A673 (cell line): ENCODE measurements around the gene TGM2. TPM values are rescaled to one million over a fixed set of nuclear protein-coding genes. Genes with fewer than 3 reads are reported as not detected.

Experiments used
- BruUV-seq: library from RNA; stranded (reverse); fragments of 400-500 nt; replicated peaks from 2 replicates; lab custom pipeline; 2021; lab: Mats Ljungman, UMichigan
- CTCF ChIA-PET: fragments of 300-600 bp; sonication (Branson Sonifier 250); formaldehyde crosslinking; loops from one replicate; lab custom pipeline; 2022; ENCODE audit warnings: antibody characterized with exemption; lab: Charles Lee
- POLR2A ChIA-PET: fragments of 300-600 bp; sonication (Branson Sonifier 250); formaldehyde crosslinking; loops from one replicate; lab custom pipeline; 2022; ENCODE audit warnings: antibody characterized with exemption; ENCODE audit not compliant: low non-redundant PET; lab: Charles Lee
- DNase-seq: peaks from one replicate; pipeline ENCODE4 v3.0.0-alpha.2; 2015; ENCODE audit warnings: low spot score
- H3K27ac ChIP-seq: fragments of 200-600 bp; sonication (generic); 2 replicates; pipeline ENCODE4 v1.5.1; 2016; ENCODE audit warnings: mixed run types, low read depth, mild to moderate bottlenecking, mixed read lengths, antibody characterized with exemption, low read length; ENCODE audit not compliant: poor library complexity, severe bottlenecking
- H3K27me3 ChIP-seq: fragments of 200-600 bp; sonication (generic); replicated peaks from 2 replicates; pipeline ENCODE4 v1.6.1; 2017; ENCODE audit warnings: mixed run types, low read depth, mild to moderate bottlenecking, mixed read lengths, antibody characterized with exemption, low read length; ENCODE audit not compliant: insufficient read depth, poor library complexity
- H3K36me3 ChIP-seq: fragments of 200-600 bp; sonication (generic); 2 replicates; pipeline ENCODE4 v1.6.1; 2016; ENCODE audit warnings: mixed run types, mild to moderate bottlenecking, mixed read lengths, antibody characterized with exemption, low read length; ENCODE audit not compliant: insufficient read depth, poor library complexity, severe bottlenecking
- H3K4me1 ChIP-seq: fragments of 200-600 bp; sonication (generic); 2 replicates; pipeline ENCODE4 v1.6.1; 2017; ENCODE audit warnings: mixed run types, mild to moderate bottlenecking, mixed read lengths, antibody characterized with exemption, low read length; ENCODE audit not compliant: insufficient read depth, poor library complexity, severe bottlenecking
- H3K4me3 ChIP-seq: fragments of 200-600 bp; sonication (generic); 2 replicates; pipeline ENCODE4 v1.5.1; 2016; ENCODE audit warnings: low read depth, mixed run types, mild to moderate bottlenecking, mixed read lengths, low read length; ENCODE audit not compliant: poor library complexity, severe bottlenecking
- H3K9me3 ChIP-seq: fragments of 200-600 bp; sonication (generic); 2 replicates; pipeline ENCODE4 v1.6.1; 2016; ENCODE audit warnings: mixed run types, low read depth, mild to moderate bottlenecking, mixed read lengths, antibody characterized with exemption, low read length; ENCODE audit not compliant: poor library complexity, severe bottlenecking
- EZH2 ChIP-seq: fragments of 200-600 bp; sonication (generic); IDR thresholded peaks from 2 replicates; pipeline ENCODE4 v1.6.1; 2017; ENCODE audit warnings: borderline replicate concordance, low read depth, mild to moderate bottlenecking, mixed read lengths, antibody characterized with exemption, low read length; ENCODE audit not compliant: poor library complexity, severe bottlenecking
- intact Hi-C: fragments of 100-400 bp; cut with micrococcal nuclease; formaldehyde crosslinking; loops from one replicate; pipeline ENCODE4 v1.10.0; 2022; ENCODE audit not compliant: unreplicated experiment
- total RNA-seq: library from RNA; stranded (reverse); gene quantifications from 2 replicates; pipeline ENCODE4 v1.2.3, GENCODE V29; 2021
- TF ChIP-seq, protein P1 (sequence below): fragments of 300-800, 200-600 bp; sonication (generic); conservative IDR thresholded peaks from 2 replicates; pipeline ENCODE4 v1.5.1; 2017; ENCODE audit warnings: low read depth, mild to moderate bottlenecking, antibody characterized with exemption, low read length, moderate library complexity, mixed read lengths

TGM2 gene
- total RNA-seq, 1 experiment from 2014 or later, result 0.43 TPM

DNA sequence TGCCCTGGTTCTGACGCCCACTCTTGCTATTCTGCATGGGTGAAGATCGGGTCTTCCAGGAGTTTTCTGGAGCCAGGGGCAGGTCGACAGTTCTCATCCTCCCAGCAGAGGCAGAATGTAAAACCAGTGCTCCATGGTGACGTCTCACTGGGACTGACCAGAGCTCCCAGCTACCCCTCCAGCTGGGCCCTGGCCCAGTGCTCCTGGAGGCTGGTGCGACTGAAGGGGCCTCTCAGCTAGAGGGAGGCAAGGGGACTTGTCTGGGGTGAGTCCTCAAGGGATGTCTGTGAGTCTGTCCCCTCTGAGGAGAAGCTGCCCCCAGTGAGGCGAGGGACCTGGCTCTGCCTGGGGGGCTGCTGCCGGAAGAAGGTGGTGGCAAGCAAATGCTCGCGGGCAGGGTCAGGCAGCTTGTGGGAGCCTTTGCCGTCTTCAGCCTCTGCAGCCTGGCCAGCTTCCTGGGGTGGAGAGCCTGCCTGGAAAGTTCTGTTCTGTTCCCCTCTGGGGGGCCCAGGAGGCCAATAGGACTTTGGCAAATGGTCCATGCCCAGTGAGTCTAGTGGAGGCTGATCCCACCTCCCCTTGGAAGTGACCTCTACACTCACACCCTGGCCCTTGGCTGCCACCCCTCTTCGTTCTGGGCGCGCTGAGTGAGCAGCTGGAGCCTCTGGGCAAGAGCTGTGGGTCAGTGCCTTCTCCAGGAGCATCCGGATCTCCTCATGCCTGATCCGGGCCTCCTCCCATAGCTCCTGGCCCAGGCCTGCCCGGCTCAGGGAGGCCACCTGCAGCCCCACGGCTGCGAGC, 47.9 kb upstream of the TGM2 start:
- no TSS peak for BruUV-seq

DNA sequence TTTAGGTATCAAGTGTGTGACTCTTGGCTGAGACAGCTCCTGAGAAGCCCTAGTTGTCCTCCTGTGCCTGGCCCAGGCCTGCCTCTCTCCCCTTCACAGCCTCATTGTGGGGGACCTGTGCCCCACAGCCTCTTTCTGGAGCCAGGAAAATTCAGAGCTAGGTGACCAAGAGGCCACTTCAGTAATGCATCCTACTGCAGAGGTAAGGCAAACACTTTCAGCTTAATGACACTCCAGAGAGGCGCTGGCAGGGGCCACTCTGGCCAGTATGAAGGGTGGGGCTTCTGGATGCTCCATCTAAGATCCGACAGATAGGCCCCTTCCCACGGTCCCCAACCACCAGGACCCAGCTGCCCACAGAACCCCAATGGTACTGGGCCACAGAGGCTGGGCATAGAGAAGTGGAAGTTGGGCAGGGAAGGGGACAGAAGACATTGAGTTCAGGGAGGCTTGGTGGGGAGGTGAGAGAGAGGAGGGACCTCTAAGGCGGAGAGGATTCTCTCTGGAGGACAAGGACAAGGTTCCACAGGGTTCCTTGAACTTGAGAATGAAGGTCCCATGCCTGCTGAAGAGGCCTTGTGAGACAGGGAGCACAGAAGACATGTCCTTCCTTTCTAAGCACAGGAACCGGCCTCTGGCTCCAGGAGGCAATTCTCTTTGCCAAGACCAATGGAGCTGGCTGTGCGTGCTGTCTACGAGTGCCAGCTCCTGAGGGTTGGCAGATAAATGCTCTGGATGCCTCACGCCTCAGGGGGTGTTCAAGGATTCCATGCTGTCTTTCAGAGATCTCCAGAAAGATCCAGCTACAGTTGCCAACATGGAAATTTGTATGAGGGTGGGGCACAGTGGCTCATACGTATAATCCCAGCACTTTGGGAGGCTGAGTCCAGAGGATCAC, 46.4 kb upstream of the TGM2 start:
- TF ChIP-seq EZH2, result no peak
- TF ChIP-seq, protein P1, sequence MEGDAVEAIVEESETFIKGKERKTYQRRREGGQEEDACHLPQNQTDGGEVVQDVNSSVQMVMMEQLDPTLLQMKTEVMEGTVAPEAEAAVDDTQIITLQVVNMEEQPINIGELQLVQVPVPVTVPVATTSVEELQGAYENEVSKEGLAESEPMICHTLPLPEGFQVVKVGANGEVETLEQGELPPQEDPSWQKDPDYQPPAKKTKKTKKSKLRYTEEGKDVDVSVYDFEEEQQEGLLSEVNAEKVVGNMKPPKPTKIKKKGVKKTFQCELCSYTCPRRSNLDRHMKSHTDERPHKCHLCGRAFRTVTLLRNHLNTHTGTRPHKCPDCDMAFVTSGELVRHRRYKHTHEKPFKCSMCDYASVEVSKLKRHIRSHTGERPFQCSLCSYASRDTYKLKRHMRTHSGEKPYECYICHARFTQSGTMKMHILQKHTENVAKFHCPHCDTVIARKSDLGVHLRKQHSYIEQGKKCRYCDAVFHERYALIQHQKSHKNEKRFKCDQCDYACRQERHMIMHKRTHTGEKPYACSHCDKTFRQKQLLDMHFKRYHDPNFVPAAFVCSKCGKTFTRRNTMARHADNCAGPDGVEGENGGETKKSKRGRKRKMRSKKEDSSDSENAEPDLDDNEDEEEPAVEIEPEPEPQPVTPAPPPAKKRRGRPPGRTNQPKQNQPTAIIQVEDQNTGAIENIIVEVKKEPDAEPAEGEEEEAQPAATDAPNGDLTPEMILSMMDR, result no peak
- no peak overlapping the region for H3K4me3 ChIP-seq
- H3K27me3 ChIP-seq, result peaks cover 3% of the 10 kb centered on the region
- H3K9me3 ChIP-seq, result no peaks in the 10 kb centered on the region
- DNase-seq, result no peak
- CTCF ChIA-PET, result interaction anchor here (1.1 kb wide), 1 partner anchor 10 kb away, joined by 4 read pairs; no protein-coding TSS in a partner anchor
- H3K4me1 ChIP-seq, result no peaks in the 10 kb centered on the region
- no TSS peak for BruUV-seq
- POLR2A ChIA-PET, result no interaction called here
- intact Hi-C loops, result no loop called here
- no peaks in the 10 kb centered on the region for H3K36me3 ChIP-seq
- H3K27ac ChIP-seq, result no peak overlapping the region

More for the DNA sequence above, 47.9 kb upstream of the TGM2 start:
- TF ChIP-seq, protein P1, result no peak
- TF ChIP-seq EZH2, result no peak
- ChIA-PET CTCF (no interaction called here), POLR2A (no interaction called here)
- Histone ChIP-seq H3K4me1 (no peaks in the 10 kb centered on the region), H3K36me3 (no peaks in the 10 kb centered on the region), H3K4me3 (no peak overlapping the region), H3K9me3 (no peaks in the 10 kb centered on the region), H3K27me3 (no peaks in the 10 kb centered on the region), H3K27ac (no peak overlapping the region)
- DNase-seq, result no peak
- intact Hi-C loops, result no loop called here

DNA sequence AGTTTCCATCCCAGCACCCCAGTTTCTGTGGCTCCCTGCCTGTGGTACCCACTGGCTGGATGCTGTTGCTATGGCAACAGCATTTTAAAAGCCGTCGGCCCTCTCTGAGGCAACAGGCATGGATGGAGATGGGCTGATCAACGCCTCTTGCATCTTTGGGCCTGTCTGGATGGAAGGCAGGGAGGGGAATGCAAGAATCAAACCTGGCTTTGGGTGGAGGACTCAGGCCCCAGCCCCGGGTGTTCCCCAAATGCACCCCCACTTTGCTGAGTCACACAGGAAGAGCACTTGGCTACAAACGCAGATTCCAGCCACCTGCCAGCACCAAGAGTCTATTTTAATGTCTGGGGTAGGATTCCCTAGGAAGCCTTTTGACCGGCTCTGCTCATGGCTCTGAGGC, 45.7 kb upstream of the TGM2 start:
- Histone ChIP-seq H3K27me3 (peaks cover 6% of the 10 kb centered on the region), H3K4me3 (no peak overlapping the region), H3K4me1 (no peaks in the 10 kb centered on the region), H3K27ac (no peak overlapping the region), H3K36me3 (no peaks in the 10 kb centered on the region), H3K9me3 (no peaks in the 10 kb centered on the region)
- ChIA-PET POLR2A (no interaction called here), CTCF (interaction anchor here (1.1 kb wide), 1 partner anchor 10 kb away, joined by 4 read pairs; no protein-coding TSS in a partner anchor)
- BruUV-seq, result no TSS peak
- TF ChIP-seq, protein P1, result no peak
- no peak for TF ChIP-seq EZH2
- no peak for DNase-seq
- intact Hi-C loops, result no loop called here
